Smooth muscle cell of the brain vasculature (primary cell): ENCODE results near the gene B3GNT2.

Source experiments
- DNase-seq: peaks from one replicate; pipeline ENCODE4 v3.0.0-alpha.2; 2012; ENCODE audit warnings: low read depth, low spot score

Gene B3GNT2

DNA sequence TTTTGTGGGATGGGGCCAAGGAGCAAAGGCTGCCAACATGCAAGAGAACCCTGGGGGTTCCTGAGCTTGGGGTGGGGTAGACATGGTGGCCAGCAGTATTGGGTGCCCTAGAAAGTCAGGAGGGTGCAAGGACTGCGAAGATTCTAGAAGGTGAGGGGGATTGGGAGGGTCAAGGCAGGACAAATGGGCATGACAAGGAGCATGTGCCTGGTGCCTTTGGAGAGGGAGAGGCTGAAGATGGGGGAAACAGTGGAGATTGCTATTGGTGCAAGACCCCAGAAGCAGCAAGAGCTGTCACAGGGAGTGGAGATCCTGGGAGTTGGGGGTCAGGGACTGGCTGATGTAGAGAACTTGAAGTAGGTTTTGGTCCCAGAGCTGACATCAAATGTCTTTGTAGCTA lies 7.5 kb downstream of the B3GNT2 start:
- DNase-seq, result no peak

DNA sequence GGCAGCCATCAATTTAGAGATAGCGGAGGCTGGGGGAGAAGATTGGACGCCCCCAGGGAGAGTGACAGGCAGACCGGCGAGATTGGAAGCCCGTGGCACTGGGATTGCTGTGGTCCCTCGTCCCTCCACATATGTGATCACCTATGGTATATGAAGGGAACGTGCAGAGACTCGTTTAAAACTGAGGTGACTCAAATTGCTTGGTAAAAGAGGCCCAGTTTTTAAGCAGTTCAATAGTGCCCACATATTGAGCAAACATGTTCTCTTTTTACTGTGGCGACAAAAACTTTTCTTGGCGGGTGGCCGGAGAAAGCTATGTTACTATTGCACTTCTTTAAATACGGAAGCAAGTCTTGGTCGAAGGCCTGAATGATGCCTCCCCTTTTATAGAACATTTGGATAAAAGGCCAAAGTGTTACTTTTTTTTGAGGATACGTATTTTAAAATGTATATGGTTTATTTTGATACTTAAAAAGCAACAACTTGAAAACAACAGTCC lies 9.1 kb downstream of the B3GNT2 start:
- DNase-seq, result no peak

DNA sequence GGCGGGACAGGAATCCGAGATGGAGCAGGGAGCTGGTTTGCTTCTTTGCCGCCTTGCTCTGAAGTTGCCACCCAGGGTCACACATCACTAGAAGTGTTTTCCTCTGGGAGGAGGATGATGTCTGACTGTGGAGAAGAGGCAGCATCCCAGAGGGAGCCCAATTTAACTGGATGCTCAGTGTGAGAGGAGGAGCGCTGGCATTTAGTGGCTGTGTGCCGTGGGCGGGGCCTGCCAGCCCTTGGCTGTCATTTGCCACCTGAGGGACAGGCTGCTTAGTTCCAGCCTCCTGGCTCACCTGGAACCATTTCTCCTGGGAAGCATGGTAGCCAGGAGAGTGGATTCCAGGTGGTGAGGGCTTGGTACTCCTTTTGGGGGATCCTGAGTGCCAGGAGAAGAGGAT lies 9.6 kb downstream of the B3GNT2 start:
- DNase-seq, result no peak

DNA sequence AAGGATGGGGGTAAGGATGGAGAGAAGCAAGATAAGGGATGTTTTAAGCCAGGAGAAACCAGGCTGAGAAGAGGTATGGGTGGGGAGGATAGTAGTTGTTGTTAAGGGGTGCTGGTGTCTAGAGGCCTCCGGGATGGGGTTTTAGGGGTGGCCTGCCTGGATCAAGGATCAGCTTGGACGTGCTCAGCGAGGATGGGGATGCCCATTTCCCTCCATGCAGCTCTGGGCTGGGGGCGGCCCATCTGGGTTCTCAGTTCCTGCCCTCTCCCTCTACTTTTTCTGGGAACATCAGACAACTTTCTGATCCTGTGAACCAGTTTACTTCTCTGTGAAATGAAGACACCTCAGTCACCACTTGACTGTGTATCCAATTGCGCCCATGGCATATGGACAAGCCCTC lies 10.1 kb downstream of the B3GNT2 start:
- no peak for DNase-seq

DNA sequence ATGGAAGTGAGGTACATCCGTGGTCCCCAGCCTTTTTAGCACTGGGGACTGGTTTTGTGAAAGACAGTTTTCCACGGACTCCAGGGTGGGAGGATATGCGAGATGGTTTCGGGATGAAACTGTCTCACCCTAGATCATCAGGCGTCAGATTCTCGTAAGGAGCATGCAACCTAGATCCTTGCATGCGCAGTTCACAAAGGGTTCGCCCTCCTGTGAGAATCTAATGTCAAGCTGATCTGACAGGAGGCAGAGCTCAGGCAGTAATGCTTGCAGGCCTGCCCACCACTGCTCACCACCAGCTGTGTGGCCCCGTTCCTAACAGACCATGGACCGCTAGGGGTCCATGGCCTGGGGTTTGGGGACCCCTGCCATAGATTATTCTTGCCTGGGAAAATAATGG lies 11.6 kb downstream of the B3GNT2 start:
- DNase-seq, result no peak

DNA sequence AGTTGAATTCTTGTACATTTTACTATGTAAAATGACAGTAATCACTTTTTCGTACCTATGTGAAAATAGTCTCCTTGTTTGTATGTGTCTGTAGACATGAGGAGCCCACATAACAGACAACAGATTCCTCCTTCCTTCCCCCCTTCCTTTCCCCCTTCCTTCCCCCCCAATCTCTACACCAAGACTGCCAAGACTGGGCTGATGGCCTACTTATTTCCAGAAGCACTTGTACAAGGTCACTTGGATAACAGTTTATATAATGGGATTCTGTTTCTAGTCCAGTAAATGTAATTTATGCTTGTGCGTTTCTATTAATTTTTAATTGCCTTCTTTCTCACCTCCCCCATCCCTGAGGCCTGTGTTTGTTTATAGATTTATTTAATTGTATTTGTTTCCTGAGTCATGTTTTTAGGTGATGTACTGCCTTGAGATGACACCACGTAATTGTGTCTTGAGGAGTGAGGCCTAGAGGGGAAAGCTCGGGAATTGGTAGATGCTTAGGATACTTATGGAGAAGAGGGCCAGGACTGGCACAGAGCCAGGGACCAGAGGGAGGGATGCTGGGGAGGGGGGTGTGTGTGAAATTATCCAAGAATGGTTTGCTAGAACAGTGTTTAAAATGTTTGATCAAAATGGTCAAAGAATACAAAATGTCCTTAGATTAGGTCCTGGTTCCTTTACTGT lies 12.3 kb downstream of the B3GNT2 start:
- DNase-seq, result no peak

DNA sequence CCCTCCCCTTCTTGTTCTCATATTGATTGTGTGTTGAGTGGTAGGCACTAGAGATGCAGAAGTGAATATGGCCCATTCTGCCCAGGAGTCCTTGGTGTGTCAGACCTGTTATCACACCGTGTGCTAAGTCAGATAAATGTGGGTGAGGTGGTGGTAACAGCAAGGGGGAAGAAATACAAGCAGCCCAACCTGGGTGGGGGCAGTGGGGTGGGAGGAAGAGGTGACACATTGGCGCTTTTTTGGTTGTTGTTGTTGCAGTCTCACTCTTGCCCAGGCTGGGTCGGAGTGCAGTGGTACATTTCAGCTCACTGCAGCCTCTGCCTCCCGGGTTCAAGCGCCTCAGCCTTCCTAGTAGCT lies 12.8 kb downstream of the B3GNT2 start:
- DNase-seq, result no peak

DNA sequence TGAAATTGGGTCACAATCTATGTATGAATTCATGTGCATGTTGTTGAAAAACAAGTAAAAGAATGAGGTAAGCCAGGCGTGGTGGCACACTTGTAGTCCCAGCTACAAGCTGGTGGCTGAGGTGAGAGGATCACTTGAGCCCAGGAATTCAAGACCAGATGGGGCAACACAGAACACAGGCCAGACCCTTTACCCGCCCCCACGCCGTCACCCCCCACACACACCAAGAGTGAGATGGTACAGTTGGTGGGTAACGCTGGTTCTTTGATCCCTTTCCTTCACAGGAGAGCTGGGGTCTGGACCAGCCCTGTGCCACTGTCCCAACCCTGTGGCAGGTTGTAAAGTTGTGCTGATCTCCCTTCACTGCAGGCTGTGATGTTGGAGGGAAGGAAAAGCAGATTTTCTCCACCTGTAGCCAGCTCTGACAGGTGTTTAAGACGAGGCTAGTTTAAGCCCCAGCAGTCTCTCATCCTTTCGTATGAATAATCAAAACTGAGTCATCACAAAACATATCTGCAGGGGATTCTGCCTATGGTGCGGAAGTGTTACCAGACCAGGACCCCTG lies 13.6 kb downstream of the B3GNT2 start:
- no peak for DNase-seq

DNA sequence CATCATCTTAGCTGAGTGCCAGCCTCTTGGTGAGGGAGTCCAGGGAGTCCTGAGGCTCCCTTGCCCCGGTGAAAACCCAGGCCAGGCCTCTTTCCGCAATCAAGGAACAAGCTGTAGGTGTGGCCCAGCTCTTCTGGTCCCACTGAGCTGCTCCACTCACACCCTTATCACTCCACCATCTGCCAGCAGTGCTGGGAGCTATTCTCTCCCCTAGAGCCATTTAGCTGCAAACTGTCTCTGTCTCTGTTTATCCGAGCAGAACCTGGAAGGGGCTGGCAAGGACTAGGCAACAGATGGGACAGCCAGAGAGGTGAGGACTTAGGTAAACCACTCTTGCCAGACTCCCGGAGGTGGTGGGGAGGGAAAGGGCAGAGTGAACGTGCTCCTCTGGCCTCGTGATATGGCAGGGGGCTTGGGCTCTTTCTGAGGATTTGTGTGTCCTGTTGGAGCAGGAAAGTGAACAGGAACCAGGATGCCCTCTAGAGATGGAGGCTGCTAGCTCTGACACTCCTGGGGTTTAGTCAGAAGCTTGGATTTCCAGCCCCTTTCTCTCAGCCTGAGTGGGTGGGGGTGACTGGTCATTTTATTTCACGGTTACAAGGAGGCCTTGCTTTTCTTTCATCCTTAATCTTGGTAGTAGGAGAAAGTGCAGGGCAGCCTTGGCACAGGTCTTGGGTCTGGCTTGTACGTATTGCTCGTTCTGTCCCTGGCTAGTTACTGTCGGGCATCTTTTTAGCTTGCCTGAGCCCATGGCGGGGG lies 19.6 kb downstream of the B3GNT2 start:
- DNase-seq, result no peak

DNA sequence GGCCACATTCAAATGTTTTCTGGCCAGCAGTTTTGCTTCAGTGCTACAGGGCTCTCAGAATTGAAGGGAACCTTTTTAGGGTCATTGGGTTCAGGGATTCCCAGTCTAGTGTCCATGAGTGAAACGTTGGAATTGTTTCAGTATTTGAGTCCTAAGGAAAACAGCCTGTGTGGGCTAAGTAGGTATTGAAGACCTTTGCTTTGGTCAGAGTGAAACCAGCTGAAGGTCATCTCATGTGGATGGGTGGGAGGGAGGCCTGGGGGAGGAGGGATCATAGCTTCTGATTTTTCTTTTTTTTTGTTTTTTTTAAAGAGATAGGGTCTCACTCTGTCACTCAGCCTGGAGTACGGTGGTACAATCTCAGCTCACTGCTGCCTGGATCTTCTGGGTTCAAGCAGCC lies 20.2 kb downstream of the B3GNT2 start:
- DNase-seq, result no peak

DNA sequence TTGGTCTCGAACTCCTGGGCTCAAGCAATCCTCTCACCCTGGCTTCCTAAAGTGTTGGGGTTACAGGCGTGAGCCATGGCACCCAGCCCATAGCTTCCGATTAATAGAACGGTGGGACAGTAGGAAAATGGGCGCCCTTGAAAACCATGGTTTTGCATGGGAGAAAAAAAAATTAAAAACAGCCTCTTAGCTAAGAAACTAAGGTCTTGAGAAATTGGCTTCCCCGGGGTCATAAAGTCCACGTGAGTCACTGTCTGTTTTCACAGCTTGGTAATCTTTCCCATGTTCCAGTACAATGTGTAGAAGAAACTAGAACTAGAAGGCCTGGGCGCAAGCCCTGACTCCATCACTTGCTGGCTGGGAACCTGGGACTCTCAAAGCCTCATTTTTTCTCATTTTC lies 20.7 kb downstream of the B3GNT2 start:
- DNase-seq, result peak; percentile 80

DNA sequence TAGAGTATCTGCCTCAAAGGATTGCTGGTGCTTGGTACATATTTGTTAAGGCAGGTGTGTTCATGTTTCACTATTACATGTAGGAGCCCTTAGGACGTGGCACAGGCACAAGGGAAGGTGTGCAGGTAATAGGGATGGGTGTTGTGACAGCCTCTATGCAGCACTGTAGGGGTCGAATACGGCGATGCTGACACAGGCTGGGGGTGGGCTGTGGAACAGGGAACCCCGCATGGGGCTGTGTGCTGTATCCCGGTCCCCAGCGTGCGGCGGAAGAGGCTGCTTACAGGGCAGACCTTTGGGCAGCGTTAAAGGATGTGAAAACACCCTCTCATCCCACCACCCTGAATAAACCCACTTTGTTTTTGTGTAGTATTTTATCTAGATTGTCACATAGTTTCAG lies 21.5 kb downstream of the B3GNT2 start:
- no peak for DNase-seq

DNA sequence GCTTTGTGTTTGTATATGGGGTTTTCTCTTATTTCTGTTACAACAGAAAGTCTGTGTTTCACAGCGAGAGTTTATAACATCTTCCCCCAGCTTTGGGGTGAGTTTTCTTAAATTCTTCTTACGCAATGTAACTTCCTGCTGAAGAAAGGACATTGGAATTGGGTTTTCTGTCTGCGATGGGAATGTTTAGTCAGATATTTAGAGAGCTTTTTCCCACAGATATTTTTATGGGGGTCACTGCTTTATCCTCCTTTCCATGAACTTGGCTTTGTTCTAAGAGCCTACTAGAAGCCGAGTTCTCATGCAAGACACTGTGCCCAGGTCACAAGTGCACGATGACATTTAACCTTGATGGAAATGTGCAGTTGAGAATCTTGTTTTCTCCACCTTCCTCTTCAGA lies 22.1 kb downstream of the B3GNT2 start:
- no peak for DNase-seq

DNA sequence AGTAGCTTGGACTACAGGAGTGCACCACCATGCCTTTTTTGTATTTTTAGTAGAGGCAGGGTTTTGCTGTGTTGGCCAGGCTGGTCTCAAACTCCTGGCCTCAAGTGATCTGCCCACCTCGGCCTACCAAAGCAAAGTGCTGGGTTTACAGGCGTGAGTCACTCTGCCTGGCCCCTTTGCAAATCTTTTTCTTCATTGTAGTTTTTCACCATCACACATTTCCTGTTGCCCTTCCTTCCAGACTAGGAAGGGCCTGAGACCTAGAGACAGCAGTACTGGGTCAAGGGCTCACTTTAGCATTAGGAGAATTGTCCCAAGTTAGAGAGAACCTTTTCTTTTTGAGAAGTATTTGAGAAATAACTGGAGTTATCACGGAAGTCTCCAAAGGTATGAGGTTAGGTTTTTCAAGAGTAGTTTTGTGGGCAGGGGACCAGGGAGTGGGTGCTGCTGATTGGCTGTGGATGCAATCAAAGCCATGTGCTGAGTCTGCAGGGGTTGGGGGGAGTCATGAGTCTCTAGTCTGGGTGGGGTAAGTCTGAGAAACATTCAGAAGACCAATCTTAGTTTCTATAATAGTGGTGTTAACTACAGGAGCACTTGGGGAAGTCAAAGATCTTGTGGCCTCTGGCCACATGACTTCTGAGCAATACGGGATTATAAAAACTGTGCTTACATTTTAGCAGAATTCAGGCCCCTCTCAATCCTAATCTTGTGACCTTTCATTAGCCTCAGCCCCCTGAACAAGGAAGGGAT lies 23.7 kb downstream of the B3GNT2 start:
- DNase-seq, result no peak

DNA sequence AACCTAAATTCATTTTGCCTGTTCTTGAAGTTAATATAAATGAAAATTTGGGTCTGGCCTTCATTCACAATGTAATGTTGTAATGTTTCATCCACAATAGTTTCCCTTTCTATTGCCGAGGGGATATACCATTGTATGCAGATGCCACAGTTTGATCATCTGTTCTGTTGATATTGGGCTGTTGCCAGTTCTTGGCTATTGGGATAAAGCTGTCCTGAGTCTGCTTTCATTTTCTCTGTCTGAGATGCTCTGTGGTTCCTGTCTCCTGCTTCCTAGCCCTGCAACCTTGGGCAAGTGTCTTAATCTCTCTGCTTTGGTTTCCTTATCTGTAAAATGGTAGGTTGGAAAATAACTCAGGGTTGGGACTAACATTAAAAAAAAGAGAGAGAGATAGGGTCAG lies 25.2 kb downstream of the B3GNT2 start:
- peak; percentile 43 for DNase-seq

DNA sequence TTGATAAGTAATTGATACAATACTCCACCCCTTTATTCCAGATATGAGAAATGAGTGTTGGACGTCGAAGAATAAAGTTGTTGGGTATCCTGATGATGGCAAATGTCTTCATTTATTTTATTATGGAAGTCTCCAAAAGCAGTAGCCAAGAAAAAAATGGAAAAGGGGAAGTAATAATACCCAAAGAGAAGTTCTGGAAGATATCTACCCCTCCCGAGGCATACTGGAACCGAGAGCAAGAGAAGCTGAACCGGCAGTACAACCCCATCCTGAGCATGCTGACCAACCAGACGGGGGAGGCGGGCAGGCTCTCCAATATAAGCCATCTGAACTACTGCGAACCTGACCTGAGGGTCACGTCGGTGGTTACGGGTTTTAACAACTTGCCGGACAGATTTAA lies 26.3 kb downstream of the B3GNT2 start:
- DNase-seq, result no peak

DNA sequence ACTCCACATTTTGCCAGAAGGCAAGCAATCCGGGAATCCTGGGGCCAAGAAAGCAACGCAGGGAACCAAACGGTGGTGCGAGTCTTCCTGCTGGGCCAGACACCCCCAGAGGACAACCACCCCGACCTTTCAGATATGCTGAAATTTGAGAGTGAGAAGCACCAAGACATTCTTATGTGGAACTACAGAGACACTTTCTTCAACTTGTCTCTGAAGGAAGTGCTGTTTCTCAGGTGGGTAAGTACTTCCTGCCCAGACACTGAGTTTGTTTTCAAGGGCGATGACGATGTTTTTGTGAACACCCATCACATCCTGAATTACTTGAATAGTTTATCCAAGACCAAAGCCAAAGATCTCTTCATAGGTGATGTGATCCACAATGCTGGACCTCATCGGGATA lies 26.8 kb downstream of the B3GNT2 start:
- DNase-seq, result no peak

DNA sequence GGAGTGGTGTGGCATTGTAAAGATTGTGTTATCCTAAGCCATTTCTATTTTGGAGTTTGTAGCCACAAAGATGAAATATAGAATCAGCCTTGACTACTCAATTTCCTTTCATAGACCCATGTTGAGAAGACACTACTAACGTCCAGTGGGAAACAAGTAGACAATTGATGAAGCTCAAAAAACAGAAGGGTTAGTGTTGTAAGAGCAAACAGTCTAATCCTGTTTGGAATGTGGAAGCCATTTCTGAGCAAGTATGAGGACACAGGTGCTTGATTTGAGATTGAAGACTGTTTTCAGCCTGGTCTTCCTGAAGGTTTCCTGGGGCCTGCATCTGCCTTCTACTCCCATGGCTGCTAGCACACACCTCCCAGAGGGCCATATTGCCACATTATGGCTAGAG lies 29.1 kb downstream of the B3GNT2 start:
- no peak for DNase-seq

DNA sequence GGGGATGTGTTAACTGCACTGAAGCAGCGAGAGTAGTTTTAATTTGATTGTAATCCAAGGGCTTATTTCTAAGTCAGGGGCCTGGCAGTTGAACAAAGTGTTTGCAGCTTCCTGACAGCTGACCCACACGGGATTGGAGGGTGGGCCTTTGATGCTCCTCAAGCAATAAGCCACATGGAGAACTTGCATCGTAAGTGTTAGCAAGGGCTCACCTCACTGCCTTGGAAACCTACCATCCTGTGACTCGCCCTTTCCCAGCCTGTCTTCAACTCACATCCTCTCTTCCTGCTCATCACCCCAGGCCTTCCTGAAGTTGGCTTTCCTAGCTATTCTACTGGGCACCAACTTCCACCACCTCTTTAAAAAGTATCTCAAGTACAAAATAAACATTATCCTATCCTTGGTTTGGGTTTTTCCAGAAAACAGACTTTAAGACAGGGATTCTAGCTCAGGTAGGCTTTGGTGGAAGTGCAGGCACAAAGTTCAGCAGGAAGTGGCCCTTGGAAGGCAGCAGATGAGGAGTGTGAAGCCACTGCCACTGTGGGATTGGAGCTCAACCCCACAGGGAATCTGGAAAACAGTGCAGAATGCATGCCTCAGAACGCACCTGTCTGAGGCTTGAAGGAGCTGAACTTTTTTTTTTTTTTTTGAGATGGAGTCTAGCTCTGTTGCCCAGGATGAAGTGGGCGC lies 31.6 kb downstream of the B3GNT2 start:
- DNase-seq, result no peak

DNA sequence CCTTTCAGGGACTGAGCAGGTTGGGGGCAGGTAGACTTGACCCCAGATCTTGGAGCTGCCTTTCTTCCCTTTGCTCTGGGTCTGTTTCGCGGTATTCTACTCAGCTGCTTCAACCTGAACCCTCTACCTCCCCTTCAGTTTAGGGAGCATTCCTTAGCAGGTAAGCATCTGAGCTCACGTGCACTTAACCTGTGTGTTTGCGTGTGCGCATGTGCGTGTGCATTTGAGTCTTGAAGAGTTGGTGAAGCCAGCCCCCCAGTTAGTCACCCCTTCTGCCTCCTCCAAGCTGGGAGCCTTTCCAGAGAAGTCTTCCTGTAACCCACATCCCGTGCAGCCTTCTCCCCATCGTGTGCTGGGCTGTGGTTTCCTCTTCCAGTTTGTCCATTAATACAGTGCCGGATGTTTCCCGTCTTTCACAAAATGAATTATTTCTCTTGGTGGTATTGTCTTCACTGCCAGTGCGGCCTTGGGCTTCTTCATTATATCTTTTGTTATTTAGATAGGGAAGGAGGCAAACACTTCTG lies 33.2 kb downstream of the B3GNT2 start:
- DNase-seq, result no peak

DNA sequence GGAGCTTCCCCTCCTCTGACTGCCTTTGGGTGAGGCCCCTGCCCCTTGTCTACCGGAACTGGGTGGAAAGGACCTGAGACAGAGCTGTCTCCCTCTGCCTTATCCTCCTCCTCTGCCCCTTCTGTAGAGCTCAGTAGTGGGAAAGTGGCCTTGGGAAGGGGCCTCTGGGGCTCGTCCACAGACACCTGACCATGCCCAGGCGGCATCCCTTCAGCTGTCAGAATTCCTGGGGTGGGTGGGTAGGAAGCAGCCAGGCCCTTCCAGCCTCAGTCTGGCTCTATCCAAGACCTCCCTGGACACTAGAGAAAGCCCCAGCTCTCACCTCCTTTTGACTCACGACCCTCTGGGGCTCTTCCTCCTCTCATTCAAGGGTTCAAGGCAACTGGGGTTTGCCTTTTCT lies 35.6 kb downstream of the B3GNT2 start:
- DNase-seq, result no peak
